Stimulated activated CD8-positive, alpha-beta memory T cell treated with anti-CD3 and anti-CD28 coated beads, Interleukin-15, amount 100 ng/mL, for 48 hours (primary cell): ENCODE results near the gene ZBTB8OS.
"Not testable (repeated sequence)": the region's sequence is repeated elsewhere in the genome, so short reads cannot be mapped to it uniquely, and the experiment has no call there.

ENCODE experiments used
- DNase-seq, 2 donors: peaks; one replicate each; pipeline ENCODE4 v3.0.0-alpha.2; 2020; ENCODE audit warnings: low read depth in 2 of 2

Gene ZBTB8OS

DNA sequence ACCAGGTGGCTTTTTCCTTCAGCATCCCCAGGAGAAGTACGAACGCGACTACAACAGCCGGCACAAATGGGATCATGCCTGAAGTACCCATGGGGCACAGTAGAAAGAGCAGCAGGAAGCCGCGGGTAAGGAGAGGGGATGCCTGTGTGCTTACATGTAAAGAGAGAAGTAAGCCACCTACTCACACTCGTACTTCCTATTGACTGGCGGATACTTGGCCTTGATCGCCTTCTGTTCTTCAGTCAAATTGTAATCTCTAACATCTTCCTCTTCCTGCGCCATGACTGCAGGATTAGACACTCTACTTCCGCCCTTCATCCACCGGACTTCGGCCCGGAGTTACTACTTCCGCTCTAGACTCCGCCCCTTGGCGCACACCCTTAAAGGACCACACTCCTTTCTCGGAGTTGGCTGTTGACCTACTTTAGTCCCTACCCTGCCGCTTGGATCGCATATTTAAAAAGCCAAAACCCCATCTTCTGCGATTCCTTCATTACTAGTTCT lies at the start of gene ZBTB8OS:
Gene ZBTB8OS (minus strand): TSS at position 303 of the 504 bp plus-strand sequence. CDS start 21 bp downstream, at position 282.
- DNase-seq, result peak; percentile 79 to 80

DNA sequence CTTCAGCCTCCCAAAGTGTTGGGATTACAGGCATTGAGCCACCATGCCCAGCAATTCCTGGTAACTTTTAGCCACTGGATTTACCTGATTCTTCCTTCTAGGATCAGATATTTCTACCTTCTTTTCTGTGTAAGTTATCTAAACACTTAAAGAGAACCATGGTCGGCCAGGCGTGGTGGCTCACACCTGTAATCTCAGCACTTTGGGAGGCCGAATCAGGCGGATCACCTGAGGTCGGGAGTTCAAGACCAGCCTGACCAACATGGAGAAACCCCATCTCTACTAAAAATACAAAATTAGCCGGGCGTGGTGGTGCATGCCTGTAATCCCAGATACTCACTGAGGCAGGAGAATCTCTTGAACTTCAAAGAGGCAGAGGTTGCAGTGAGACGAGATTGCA lies 46.6 kb upstream of the ZBTB8OS start:
- DNase-seq, result not testable (repeated sequence)

DNA sequence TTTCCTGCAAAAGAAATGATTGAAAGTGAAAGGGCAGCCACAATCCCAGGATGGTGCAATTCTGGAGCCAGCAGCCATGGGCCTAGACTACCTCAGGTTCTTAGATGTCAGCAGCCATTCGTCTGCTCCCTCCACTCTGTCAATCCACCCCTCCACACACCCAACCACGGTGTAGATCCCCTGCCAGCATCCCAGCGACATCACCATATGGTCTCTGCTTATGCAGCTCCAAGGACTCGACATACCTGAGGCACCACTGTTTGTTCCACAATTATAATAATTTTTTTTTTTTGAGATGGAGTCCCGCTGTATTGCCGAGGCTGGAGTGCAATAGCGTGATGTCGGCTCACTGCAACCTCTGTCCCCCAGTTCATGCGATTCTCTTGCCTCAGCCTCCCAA lies 45.7 kb upstream of the ZBTB8OS start:
- no peak for DNase-seq

DNA sequence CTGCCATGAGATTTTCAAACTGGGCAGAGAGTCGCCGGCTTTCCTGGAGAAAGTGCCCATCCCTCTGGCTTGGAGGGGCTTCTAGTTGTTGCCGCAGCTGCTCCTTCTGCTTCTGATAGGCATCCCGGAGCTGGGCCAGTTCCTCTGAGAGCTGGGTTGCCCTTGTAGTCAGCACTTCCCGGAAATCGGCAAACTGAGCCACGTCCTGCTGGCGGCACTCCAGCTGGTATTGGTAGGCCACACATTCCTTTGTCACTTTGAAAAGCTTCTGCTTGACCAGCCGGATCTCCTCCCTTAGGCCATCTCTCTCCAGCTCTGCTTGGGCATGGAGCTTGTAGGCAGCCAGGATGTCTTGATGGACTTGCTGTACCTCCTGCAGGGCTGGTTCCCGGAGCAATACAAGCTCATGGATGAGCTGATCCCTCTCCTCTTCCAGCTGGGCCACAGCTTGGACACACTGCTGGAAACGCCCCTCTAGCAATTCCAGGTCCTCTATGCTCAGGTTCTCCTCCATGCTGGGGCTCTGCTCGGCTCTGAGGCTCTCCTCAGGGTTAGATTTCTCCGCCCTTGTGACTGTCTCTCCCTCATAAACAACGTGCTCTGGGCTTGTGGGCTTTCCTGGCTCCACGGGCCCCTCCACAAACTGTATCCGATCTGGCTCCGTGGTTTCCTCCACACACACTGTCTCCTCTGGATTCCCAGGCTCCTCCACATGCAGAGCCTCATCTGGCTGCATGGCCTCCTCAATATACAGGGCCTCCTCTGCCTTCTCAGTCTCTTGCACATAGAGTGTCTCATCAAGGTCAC lies 45.0 kb upstream of the ZBTB8OS start:
- no peak for DNase-seq

DNA sequence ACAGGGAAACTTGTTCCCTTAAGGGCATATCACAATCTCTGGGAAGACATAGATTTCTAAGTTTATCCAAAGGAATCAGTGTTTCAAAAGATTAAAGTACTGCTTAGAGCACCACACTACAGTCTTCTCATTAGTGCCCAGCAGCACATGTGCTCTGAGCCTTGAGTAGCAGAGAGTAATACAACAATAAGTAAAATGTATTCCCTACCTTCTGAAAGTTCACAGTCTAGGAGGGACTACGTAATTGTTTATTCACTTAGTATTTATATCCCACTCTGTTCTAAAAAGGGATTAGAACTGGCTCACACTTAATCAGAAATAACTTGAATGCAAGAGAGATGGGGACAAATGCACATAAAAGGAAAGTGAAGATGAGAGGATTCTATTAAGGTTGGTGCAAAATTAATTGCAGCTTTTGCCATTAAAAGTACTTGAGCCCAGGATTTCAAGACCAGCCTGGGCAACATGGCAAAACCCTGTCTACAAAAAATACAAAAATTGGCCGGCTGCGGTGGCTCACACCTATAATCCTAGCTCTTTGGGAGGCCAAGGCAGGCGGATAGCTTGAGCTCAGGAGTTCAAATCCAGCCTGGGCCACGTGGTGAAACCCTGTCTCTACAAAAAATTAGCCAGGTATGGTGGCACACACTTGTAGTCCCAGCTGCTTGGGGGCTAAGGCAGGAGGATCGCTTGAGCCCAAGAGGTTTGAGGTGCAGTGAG lies 43.3 kb upstream of the ZBTB8OS start:
- DNase-seq, result no peak

DNA sequence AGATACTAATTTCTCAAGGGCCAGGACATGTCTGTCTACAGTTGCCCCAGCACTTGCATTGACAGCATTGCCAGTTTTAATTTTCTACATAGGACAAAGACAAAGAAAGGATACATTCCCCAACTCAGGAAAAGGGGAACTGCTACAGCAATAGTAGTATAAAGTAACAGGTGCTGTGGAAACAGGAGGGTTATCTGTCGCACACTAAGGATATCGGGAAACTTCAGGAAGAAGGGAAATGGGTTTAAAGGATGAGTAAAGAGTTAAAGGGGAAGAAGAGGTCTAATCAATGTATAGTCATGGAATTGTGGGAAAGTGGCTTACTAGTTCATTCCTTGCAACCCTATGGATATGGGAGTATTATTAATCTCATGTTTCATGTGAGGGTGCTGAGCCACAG lies 36.0 kb upstream of the ZBTB8OS start:
- no peak for DNase-seq

DNA sequence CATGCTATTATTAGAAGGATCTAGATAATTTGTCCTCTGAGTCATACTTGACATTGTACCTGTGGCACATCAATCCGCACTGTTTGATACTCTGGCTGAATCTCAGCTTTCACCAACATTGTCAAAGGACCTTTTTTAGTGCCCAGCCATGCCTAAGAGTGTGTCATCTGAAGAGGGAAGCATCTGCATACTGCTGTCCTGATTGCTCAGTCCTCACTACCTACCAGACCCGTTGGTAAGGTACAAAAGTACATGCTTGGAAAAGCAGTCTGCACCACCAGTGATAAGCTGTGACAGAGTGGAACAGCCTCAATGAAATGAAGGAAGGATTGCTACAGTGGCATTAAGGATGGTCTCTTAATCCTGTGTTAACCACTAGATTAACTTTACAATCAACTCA lies 35.1 kb upstream of the ZBTB8OS start:
- no peak for DNase-seq

DNA sequence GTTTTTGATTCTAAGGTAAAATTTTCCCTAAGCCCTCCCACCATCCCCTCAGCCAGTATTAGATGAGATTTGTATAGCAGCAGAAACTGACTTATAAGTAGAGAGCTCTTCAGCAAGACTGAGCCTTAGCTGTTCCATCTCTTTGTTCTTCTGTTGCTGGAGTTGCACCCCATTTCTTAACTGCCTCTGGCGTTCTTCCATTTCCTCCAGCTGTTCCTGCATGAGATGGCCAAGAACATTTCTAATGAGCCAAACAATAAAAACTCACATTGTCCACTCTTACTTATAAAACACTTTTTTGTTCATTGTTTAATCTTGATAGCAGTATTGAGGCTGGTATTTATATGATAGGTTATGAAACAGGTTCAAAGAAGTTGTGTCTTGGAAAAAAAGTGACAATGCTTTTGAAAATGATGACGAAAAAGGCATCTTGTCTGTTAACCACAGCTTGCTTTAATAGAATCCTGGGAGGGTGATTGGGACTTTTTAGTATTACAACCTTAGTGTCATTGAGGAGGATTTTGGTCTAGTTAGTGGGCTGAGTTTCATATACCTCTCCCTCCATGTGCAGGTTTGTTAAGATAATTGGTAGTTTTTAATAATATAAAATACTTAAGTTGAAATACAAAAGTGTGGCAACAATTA lies 33.9 kb upstream of the ZBTB8OS start:
- DNase-seq, result no peak

DNA sequence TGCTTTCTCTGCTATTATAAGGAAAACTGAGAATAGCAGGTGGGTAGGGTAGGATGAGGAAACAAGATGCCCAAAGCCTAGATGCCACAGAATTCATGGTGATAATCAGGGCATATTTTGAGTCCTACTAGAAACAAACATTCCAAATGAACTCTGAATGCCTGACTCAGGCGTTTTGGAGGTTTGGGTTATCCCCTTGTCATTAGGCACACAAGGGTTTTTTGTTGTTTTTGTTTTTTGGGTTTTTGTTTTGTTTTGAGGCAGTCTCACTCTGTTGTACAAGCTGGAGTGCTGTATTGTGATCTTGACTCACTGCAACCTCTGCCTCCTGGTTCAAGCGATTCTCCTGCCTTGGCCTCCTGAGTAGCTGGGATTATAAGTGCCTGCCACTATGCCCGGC lies 33.0 kb upstream of the ZBTB8OS start:
- DNase-seq, result no peak

DNA sequence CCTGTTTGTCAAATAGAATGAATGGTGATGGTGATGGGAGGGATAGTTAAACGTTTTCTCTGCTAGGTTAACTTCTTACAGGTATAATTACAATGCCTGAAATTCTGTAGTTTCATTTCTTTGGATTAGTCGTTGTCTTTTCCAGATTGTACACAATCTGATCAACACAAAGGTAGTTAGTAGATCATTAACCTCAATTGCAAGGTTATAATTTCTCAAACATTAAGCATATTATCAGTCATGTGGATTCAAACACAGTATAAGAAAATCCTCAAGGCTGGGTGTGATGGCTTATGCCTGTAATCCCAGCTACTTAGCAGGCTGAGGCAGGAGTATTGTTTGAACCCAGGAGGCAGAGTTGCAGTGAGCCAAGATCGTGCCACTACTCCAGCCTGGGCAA lies 31.6 kb upstream of the ZBTB8OS start:
- DNase-seq, result no peak

DNA sequence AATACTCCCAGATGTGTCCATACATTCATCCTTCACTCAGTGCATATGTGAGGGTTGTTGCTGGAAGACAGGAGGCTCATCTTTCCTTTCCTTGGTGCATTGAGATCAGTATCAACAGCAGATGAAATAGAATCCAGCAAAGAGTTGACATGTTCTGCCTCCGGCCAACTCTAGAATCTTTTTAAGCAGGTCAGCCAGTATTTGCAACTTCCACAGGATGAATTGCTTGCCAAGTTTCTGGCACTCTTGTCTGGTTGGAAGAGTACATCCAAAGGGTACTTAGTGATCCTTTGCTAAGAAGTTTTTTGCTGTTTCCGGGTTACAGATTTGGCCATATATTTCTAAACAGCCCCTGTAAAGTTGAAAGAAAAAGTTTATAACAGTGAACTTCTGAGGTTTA lies 31.2 kb upstream of the ZBTB8OS start:
- no peak for DNase-seq

DNA sequence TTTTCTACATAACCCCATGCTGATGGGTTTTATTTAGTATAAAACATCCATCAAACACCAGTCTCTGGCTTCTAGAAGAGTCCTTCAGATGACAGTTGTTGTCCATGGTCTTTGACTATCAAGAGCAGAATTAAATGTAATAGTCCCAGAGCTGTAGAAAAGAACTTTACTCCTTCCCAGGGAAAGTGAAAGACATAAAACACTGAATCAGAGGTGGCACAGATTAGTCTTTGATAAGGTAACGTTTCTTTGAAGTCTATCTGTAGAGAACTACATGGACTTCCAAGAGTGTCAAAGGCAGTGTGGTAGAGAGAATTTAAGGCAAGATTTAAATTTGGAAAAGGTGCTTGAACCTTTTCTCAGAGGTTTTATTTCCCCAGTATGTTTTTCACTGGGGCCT lies 30.3 kb upstream of the ZBTB8OS start:
- no peak for DNase-seq

DNA sequence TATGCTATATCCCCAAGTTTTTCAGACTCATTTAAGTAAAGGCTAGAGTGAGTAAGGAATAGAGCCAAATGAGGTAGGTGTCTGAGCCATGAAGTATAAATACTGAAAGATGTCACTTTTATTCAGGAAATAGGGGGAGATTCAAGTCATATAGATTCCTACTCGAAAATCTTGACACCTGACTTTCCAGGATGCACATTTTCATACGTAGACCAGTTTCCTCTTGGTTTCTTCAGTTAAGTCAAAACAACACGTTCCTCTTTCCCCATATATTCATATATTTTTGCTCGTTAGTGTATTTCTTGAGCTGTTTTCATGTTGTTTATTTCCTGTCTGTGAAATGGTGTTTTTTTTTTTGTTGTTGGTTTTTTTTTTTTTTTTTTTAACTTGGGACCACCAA lies 29.6 kb upstream of the ZBTB8OS start:
- not testable (repeated sequence) for DNase-seq

DNA sequence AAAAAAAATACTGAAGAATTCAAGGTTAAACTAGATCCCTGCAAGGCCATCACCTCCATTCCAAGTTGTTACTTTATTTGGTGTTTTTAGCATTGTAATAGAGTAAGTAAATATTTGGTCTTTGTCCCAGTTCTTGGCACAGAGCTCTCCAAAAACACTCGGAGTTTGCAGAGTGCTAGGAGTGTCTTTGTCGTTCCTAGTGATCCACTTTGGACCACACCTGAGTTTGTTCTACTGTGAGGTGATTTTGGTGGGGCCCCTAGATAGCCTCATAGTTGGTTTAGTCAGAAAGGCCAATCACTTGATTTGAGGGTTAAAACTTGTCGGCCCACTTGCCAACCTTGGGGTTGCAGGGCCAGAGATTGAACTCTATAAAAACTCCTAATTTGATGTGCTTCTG lies 26.6 kb upstream of the ZBTB8OS start:
- no peak for DNase-seq

DNA sequence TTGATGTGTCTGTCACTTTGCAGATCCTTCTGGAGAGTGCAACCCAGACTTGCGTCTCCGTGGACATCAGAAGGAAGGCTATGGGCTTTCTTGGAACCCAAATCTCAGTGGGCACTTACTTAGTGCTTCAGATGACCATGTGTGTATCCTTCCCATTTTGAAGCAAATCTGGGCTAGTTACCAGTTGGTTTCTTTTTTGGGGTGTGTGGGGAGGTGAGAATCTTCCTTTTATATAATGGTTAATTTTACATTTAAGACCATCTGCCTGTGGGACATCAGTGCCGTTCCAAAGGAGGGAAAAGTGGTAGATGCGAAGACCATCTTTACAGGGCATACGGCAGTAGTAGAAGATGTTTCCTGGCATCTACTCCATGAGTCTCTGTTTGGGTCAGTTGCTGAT lies 18.4 kb upstream of the ZBTB8OS start:
- DNase-seq, result not testable (repeated sequence)

DNA sequence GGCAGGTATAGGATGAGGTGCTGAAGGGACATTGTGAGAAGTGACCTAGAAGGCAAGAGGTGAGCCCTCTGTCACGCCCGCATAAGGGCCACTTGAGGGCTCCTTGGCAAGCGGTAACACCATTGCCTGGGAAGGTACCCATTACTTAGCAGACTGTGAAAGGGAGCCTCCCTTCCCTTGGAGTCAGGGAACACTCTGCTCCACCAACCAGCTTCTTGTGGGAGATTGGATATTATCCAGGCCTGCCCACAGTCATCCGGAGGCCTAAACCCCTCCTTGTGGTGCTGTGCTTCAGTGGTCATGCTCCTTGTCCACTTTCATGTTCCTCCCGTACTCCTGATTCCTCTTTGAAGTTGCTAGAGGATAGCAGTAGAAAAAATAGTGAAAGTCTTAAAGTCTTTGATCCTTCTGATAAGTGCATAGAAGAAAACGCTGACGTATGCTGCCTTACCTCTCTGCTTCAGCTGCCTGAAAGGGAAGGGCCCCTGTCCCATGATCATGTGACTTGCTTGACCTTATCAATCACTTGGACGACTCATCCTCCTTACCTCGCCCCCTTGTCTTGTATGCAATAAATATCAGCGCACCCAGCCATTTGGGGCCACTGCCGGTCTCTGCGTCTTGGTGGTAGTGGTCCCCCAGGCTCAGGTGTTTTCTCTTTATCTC lies 16.7 kb upstream of the ZBTB8OS start:
- DNase-seq, result no peak

DNA sequence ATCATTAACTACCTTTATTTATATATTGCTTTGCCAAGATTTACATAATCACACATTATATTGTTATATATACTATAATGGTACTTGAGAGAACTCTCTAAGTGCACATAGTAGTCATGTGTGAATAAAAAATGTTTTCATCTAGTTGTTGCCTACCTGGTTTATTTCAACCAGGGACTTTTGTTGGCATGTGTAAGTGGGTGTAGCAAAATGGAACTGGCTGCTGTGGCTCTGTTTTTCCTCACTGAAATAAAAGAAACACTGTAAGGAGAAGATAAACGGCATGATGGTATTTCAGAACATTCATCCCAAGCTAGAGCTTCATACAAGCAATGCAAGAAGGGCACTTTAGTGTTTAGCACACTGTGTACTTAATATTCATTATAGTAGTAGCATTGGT lies 15.6 kb upstream of the ZBTB8OS start:
- no peak for DNase-seq

DNA sequence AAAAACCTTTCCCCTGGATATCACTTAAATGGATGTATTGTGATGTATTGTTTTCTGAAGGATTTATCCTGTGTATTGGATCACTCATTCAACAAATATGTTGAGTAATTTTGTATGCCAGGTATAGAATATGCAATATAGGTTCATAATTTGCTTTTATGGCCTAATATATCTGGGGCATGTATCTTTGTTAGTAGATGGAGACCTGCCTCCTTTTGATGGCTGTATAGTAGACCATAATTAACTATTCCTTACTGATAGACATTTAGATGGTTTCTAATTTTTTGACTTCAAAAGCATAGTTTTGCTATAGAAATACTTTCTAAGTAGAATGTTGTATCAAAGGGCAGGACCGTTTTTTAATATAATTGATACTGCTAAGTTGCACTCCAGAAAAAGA lies 9.2 kb upstream of the ZBTB8OS start:
- DNase-seq, result no peak

DNA sequence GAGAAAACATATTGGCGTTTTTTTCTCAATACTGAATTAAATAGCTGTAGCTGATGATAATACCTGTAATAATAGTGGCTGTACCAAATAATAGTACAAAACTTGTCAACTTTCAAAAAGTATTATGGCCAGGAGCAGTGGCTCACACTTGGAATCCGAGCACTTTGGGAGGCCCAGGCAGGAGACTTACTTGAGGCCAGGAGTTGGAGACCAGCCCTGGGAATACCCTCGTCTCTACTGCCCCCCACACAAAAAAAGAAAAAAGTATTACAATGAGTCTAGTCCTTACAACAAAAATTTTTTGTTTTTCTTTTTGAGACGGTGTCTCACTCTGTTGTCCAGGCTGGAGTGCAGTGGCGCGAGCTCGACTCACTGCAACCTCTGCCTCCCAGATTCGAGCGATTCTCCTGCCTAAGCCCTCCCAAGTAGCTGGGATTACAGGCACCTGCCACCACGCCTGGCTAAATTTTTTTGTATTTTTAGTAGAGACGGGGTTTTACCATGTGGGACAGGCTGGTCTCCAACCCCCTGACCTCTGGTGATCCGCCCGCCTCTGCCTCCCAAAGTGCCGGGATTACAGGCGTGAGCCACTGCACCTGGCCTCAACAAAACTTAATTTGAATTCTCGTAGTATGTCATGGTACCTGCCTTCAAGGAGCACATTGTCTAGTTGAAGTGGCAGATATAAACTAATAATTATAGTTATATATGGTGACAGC lies 2.1 kb upstream of the ZBTB8OS start:
- no peak for DNase-seq

DNA sequence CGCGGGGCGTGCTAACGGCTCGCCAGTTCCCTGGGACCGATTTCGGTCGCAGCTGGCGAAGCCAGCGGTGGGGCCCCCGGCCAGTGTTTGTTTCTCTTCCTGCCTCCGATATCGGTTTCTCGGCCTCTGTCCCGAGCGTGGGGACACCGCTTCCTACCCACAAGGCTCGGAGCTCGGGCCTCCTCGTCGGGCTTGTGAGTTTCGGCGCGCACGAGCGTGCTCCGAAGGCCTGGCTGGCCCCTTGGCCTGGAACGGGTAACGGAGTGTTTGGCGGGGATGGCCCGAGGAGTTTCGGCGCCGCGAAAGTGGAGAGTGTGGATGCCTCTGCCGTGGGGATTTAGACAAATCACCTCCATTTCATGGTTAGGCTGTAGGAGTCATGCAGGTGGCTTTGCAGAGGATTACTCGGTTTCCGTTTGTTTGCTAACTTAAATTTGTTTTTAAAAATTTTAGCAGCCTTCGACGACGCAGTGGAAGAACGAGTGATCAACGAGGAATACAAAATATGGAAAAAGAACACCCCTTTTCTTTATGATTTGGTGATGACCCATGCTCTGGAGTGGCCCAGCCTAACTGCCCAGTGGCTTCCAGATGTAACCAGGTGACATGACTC lies 1.2 kb upstream of the ZBTB8OS start:
- DNase-seq, result no peak
